Measurements from ENCODE around the gene KCNQ5. TPM values are rescaled to one million over a fixed set of nuclear protein-coding genes. Genes with fewer than 3 reads are reported as not detected.

Gene KCNQ5
- total RNA-seq, 4 donors from 2014 or later, result 0.21 to 1.1 (median 0.59) TPM; not detected in 1

DNA sequence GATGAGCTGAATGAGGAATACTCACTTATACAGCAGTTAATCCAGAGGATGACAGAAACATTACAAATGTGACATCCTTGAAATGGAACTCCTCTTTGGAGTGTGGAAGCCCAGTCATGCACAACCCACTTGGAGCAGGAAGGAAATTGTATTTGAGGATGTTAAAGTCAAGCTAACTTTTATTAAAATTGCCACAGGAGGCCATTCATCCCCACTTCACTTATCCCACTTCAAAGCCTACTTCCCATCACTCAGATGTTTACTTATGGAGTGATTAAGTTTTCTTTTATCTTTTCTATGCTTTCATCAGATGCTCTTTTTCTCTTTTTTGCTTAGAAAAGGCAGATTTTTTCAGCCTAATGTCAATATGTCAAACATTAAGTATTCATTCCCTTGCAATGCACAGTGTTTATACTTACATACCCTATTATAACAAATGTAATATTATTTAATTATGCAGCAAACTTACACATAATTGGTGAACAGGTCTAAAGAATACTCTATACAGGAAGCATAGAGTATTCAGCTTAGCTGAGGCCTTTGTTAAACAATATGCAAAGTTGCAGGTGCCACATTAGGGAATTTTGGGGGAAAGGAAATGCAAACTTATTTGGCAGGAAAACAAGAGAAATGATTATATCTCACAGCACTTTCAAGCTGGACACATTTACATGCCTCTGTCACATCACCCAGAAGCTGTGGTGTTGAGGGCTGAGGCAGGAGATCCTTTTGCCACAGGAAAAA is 454.5 kb downstream of the KCNQ5 start:
- DNase-seq (ENCODE audit: low spot score in 2 of 2), result no peak
- H3K27ac ChIP-seq, result no peak overlapping the region

GRCh38 chr6:73078333-73078862 is 456.5 kb downstream of the KCNQ5 start:
- DNase-seq (ENCODE audit: low spot score in 2 of 2), result no peak
- WGBS, 2 donors, result 89 to 92% methylated on average over 1 of the region's 1 CpG

More for the DNA sequence above, 454.5 kb downstream of the KCNQ5 start:
- Histone ChIP-seq H3K4me3 (no peak overlapping the region), H3K27me3 (no peaks in the 10 kb centered on the region), H3K9me3 (no peaks in the 10 kb centered on the region), H3K36me3 (no peaks in the 10 kb centered on the region), H3K4me1 (no peaks in the 10 kb centered on the region)
- no peak for TF ChIP-seq POLR2A (IDR thresholded peaks at IDR 0.05)
- TF ChIP-seq EP300 (IDR thresholded peaks at IDR 0.05), result no peak
- TF ChIP-seq CTCF (IDR thresholded peaks at IDR 0.05), result no peak

DNA sequence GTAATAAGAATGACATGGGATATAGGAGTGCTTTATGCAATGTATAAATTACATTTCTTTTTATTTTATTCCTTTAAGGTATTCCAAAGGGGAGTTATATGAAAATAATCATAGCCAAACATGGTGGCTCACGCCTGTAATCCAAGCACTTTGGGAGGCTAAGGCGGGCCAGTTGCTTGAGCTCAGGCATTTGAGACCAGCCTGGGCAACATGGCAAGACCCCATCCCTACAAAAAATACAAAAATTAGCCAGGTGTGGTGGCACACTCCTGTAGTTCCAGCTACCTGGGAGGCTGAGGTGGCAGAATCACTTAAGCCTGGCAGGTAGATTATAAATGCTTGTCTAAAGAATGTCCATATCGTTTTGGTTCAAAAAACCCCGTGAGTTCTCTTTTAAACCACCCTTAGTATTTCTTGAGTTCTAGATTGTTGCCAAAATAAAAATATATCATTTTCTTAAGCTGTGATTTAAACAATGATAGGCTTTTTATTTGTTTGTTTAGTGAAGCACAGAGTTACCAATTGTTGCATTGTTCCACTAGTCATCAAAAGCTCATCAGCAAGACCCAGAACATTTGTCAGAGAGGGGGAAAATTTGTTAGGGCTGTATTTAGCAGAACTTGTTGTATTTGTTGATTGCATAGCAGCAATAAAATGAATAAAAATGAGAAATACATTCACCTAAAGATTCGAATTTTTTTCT is 457.2 kb downstream of the KCNQ5 start:
- Histone ChIP-seq H3K4me1 (no peaks in the 10 kb centered on the region), H3K9me3 (no peaks in the 10 kb centered on the region), H3K4me3 (no peak overlapping the region), H3K27ac (no peak overlapping the region), H3K36me3 (no peaks in the 10 kb centered on the region), H3K27me3 (no peaks in the 10 kb centered on the region)
- DNase-seq (ENCODE audit: low spot score in 2 of 2), result no peak
- TF ChIP-seq CTCF (IDR thresholded peaks at IDR 0.05) (no peak), EP300 (IDR thresholded peaks at IDR 0.05) (no peak), POLR2A (IDR thresholded peaks at IDR 0.05) (no peak)
- WGBS, 2 donors, result 82 to 85% methylated on average over 5 of the region's 5 CpGs

More at GRCh38 chr6:73078333-73078862, 456.5 kb downstream of the KCNQ5 start:
- H3K27ac ChIP-seq, result no peak overlapping the region
- no peaks in the 10 kb centered on the region for H3K9me3 ChIP-seq
- H3K4me1 ChIP-seq, result no peaks in the 10 kb centered on the region
- H3K36me3 ChIP-seq, result no peaks in the 10 kb centered on the region
- no peaks in the 10 kb centered on the region for H3K27me3 ChIP-seq
- TF ChIP-seq POLR2A (IDR thresholded peaks at IDR 0.05) (no peak), CTCF (IDR thresholded peaks at IDR 0.05) (no peak), EP300 (IDR thresholded peaks at IDR 0.05) (no peak)
- no peak overlapping the region for H3K4me3 ChIP-seq

DNA sequence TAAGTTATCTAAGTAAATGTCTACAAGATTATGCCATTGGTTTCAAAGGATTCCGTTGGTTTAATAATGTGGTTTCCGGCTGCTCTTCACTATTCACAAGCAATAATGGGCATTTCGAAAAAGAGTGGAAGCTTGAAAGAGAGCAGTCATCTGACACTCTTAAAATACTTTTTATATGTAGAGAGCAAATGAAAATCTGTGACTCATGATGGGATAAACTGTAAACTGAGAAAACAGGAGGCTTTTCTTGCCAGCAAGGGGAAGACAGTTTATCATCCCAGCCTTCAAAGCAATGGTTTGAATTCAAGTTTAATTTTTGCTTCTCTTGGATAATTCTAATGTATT is 457.7 kb downstream of the KCNQ5 start:
- DNase-seq (ENCODE audit: low spot score in 2 of 2), result no peak
- Histone ChIP-seq H3K27me3 (no peaks in the 10 kb centered on the region), H3K4me1 (no peaks in the 10 kb centered on the region), H3K27ac (no peak overlapping the region), H3K36me3 (no peaks in the 10 kb centered on the region), H3K4me3 (no peak overlapping the region), H3K9me3 (no peaks in the 10 kb centered on the region)
- TF ChIP-seq POLR2A (IDR thresholded peaks at IDR 0.05) (no peak), EP300 (IDR thresholded peaks at IDR 0.05) (no peak), CTCF (IDR thresholded peaks at IDR 0.05) (no peak)
- 63 to 74% methylated on average over 3 of the region's 3 CpGs for WGBS, 2 donors

- 43 to 49% methylated on average over 3 of the region's 3 CpGs for WGBS, 2 donors
- H3K9me3 ChIP-seq, result no peaks in the 10 kb centered on the region
- H3K27me3 ChIP-seq, result no peaks in the 10 kb centered on the region
- no peak for TF ChIP-seq POLR2A (IDR thresholded peaks at IDR 0.05)
- no peak for TF ChIP-seq EP300 (IDR thresholded peaks at IDR 0.05)
- TF ChIP-seq CTCF (IDR thresholded peaks at IDR 0.05), result no peak
- no peaks in the 10 kb centered on the region for H3K36me3 ChIP-seq
- H3K27ac ChIP-seq, result no peak overlapping the region
- no peak for DNase-seq (ENCODE audit: low spot score in 2 of 2)
- no peaks in the 10 kb centered on the region for H3K4me1 ChIP-seq
- H3K4me3 ChIP-seq, result no peak overlapping the region
Measured at GRCh38 chr6:73079978-73080377, 458.1 kb downstream of the KCNQ5 start.
